HepG2 (cell line): ENCODE measurements around the gene ENHO. TPM values are rescaled to one million over a fixed set of nuclear protein-coding genes. Genes with fewer than 3 reads are reported as not detected.

Experiments used
- ATAC-seq: fragments of 200-7000 bp; cut with Tn5 transposase; 3 replicates; pipeline ENCODE4 v1.9.1; 2020; ENCODE audit warnings: mild to moderate bottlenecking, moderate library complexity
- BruUV-seq: library from RNA; stranded (reverse); fragments of 400-500 nt; replicated peaks from 2 replicates; lab custom pipeline; 2021; lab: Mats Ljungman, UMichigan
- CTCF ChIA-PET: fragments of 300-600 bp; formaldehyde crosslinking; extraction: SDS; loops from one replicate; lab custom pipeline; 2021; ENCODE audit warnings: low total read pairs, inconsistent platforms, low intra/inter-chr PET ratio; lab: Yijun Ruan, JAX
- POLR2A ChIA-PET: fragments of 350-600 bp; sonication (Branson Sonifier 250); formaldehyde crosslinking; loops from one replicate; lab custom pipeline; 2020; ENCODE audit warnings: antibody characterized with exemption, inconsistent platforms; lab: Yijun Ruan, JAX
- DNase-seq: peaks from one replicate; pipeline ENCODE4 v3.0.0-alpha.2; 2015; ENCODE audit warnings: low spot score
- FAIRE-seq: peaks from 3 replicates; lab custom pipeline; 2011; peaks lifted over from hg19 to GRCh38; lab: Jason Lieb, UNC
- H2AFZ ChIP-seq: one replicate; pipeline ENCODE4 v1.6.1; 2011; ENCODE audit warnings: low read length, inconsistent platforms
- H3K27ac ChIP-seq: fragments of 300-600 bp; 3 replicates; pipeline ENCODE4 v1.8.0; 2011; ENCODE audit warnings: mixed run types, mild to moderate bottlenecking, mixed read lengths, low read length, inconsistent platforms; ENCODE audit not compliant: insufficient read depth; ENCODE audit errors: extremely low read length
- H3K27me3 ChIP-seq, 2 experiments: fragments of 200-600 bp in 1 of 2; 2 replicates in 1 of 2; 3 replicates in 1 of 2; pipeline versions ENCODE4 v1.6.0 to v1.8.0; 2011; ENCODE audit warnings: low read length in 2 of 2, mild to moderate bottlenecking in 2 of 2, moderate library complexity in 2 of 2, inconsistent platforms in 1 of 2; ENCODE audit not compliant: insufficient read depth in 2 of 2, control insufficient read depth in 1 of 2
- H3K36me3 ChIP-seq, 2 experiments: fragments of 200-600 bp in 1 of 2; replicated peaks in 1 of 2; 2 replicates in 1 of 2; 3 replicates in 1 of 2; pipeline versions ENCODE4 v1.5.1 to v1.8.0; 2011; ENCODE audit warnings: low read length in 2 of 2, inconsistent platforms in 1 of 2; ENCODE audit not compliant: insufficient read depth in 2 of 2, control insufficient read depth in 1 of 2
- H3K4me1 ChIP-seq: 2 replicates; pipeline ENCODE4 v1.5.1; 2012; ENCODE audit warnings: low read length, inconsistent platforms; ENCODE audit not compliant: insufficient read depth
- H3K4me2 ChIP-seq: 2 replicates; pipeline ENCODE4 v1.6.0; 2011; ENCODE audit warnings: low read depth, low read length, inconsistent platforms
- H3K4me3 ChIP-seq, 3 experiments: fragments of 200-600 bp in 1 of 3; sonication (generic), shearing (Covaris generic) in 1 of 3; replicated peaks in 1 of 3; 2 replicates each; pipeline ENCODE4 v1.5.1; 2011 to 2016; ENCODE audit warnings: low read length in 3 of 3, inconsistent platforms in 2 of 3, low read depth in 2 of 3, mild to moderate bottlenecking in 2 of 3, control low read depth in 1 of 3, mixed read lengths in 1 of 3; ENCODE audit not compliant: insufficient read depth in 1 of 3
- H3K79me2 ChIP-seq: one replicate; pipeline ENCODE4 v1.6.1; 2011; ENCODE audit warnings: low read length, inconsistent platforms; ENCODE audit not compliant: insufficient read depth
- H3K9ac ChIP-seq: 2 replicates; pipeline ENCODE4 v1.6.0; 2011; ENCODE audit warnings: mild to moderate bottlenecking, low read depth, low read length, inconsistent platforms; ENCODE audit not compliant: insufficient read depth
- H3K9me3 ChIP-seq: 2 replicates; pipeline ENCODE4 v1.5.1; 2012; ENCODE audit warnings: mild to moderate bottlenecking, low read length
- H4K20me1 ChIP-seq: 2 replicates; pipeline ENCODE4 v1.6.0; 2011; ENCODE audit warnings: inconsistent platforms, mild to moderate bottlenecking, low read length, moderate library complexity; ENCODE audit not compliant: insufficient read depth
- ELF1 ChIP-seq: sonication (generic); formaldehyde crosslinking; IDR thresholded peaks from 2 replicates; pipeline ENCODE4 v1.4.0; 2020; ENCODE audit warnings: missing genetic modification reagents
- HOMEZ ChIP-seq: IDR thresholded peaks from 2 replicates; pipeline ENCODE4 v1.6.1; 2016; ENCODE audit warnings: low read depth
- NFAT5 ChIP-seq: sonication (generic); formaldehyde crosslinking; IDR thresholded peaks from 2 replicates; pipeline ENCODE4 v1.4.0; 2020; ENCODE audit warnings: missing genetic modification reagents
- THRA ChIP-seq: sonication (generic); formaldehyde crosslinking; IDR thresholded peaks from 2 replicates; pipeline ENCODE4 v1.4.0; 2020; ENCODE audit warnings: missing genetic modification reagents, borderline replicate concordance
- WGBS: methylation state at CpG from one replicate; pipeline ENCODE4 v1.1.6; 2017; ENCODE audit warnings: low lambda C conversion rate; 5-methylcytosine and 5-hydroxymethylcytosine counted together
- in situ Hi-C: cut with HindIII; loops from 2 replicates; pipeline ENCODE4 v1.10.0; 2017; ENCODE audit warnings: low pct_unique_long_range_greater_than_20kb; ENCODE audit not compliant: extremely low pct_ligation_motif_present
- intact Hi-C: fragments of 100-400 bp; cut with micrococcal nuclease; formaldehyde crosslinking; loops from one replicate; pipeline ENCODE4 v1.10.0; 2022; ENCODE audit not compliant: unreplicated experiment
- polyA plus RNA-seq, 8 experiments: library from polyadenylated mRNA; depleted of rRNA in 3 of 8; stranded (reverse) in 7 of 8; unstranded in 1 of 8; fragments of >200 nt; fragmentation: Illumina TruSeq in 4 of 8; extraction: Trizol in 4 of 8; gene quantifications; 2 replicates each; pipeline versions ENCODE4 v1.2.1 to v1.2.3, GENCODE V29; 2011 to 2016; ENCODE audit warnings: low read depth in 4 of 8, missing spikeins in 1 of 8, mixed read lengths in 1 of 8; ENCODE audit not compliant: insufficient read depth in 1 of 8
- total RNA-seq, 5 experiments: library from RNA; depleted of rRNA; stranded (reverse); fragments of >200 nt; fragmentation: Illumina TruSeq; extraction: Trizol; gene quantifications; 2 replicates each; pipeline ENCODE4 v1.2.3, GENCODE V29; 2016; ENCODE audit warnings: low read depth in 1 of 5
- TF ChIP-seq, protein P1 (sequence below): IDR thresholded peaks from 2 replicates; pipeline ENCODE4 v1.6.1; 2016; ENCODE audit warnings: low read depth, borderline replicate concordance

ENHO gene
- total and polyA plus RNA-seq, 2 of the 13 experiments (the other 11 are each of a cell fraction or from before 2014, with no cell fraction given), result 0.08 to 0.60 TPM

GRCh38 chr9:34540827-34541226 is 18.0 kb upstream of the ENHO start:
- Histone ChIP-seq H4K20me1 (no peaks in the 10 kb centered on the region), H3K9me3 (no peaks in the 10 kb centered on the region), H2AFZ (no peak overlapping the region), H3K9ac (no peak overlapping the region), H3K79me2 (no peaks in the 10 kb centered on the region), H3K4me1 (peaks cover 18% of the 10 kb centered on the region), H3K4me3 (no peak overlapping the region), H3K27me3 (peaks cover 2 to 14% of the 10 kb centered on the region in 2 experiments; a peak in 3 of 5 replicates), H3K4me2 (no peak overlapping the region), H3K27ac (no peak overlapping the region), H3K36me3 (no peaks in the 10 kb centered on the region)
- intact Hi-C loops (no loop called here), in situ Hi-C loops (no loop called here)
- ChIA-PET CTCF (no interaction called here), POLR2A (no interaction called here)
- 25% methylated on average over 2 of the region's 2 CpGs for WGBS
- no peak for TF ChIP-seq ELF1 (CRISPR knock-in tag)
- no peak for TF ChIP-seq THRA (CRISPR knock-in tag)
- TF ChIP-seq NFAT5 (CRISPR knock-in tag), result no peak
- TF ChIP-seq, protein P1, sequence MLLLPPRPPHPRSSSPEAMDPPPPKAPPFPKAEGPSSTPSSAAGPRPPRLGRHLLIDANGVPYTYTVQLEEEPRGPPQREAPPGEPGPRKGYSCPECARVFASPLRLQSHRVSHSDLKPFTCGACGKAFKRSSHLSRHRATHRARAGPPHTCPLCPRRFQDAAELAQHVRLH (CRISPR knock-in tag), result no peak
- TF ChIP-seq HOMEZ (CRISPR knock-in tag), result no peak
- no TSS peak for BruUV-seq
- ATAC-seq (no peak), FAIRE-seq (no peak), DNase-seq (no peak)
